Upper lobe of right lung (tissue), 1 donor: ENCODE data around the gene GPR158. TPM values are rescaled to one million over a fixed set of nuclear protein-coding genes. Genes with fewer than 3 reads are reported as not detected.

Experiments used
- ATAC-seq: fragments of 200-7000 bp; cut with Tn5 transposase; one replicate; pipeline ENCODE4 v1.9.1; 2020; ENCODE audit warnings: mild to moderate bottlenecking, moderate library complexity
- DNase-seq: peaks from one replicate; pipeline ENCODE4 v3.0.0-alpha.2; 2020
- H3K27ac ChIP-seq: fragments of 200-600 bp; one replicate; pipeline ENCODE4 v1.8.0; 2022
- H3K27me3 ChIP-seq: fragments of 200-600 bp; one replicate; pipeline ENCODE4 v1.8.0; 2022; ENCODE audit warnings: mild to moderate bottlenecking
- H3K36me3 ChIP-seq: fragments of 200-600 bp; one replicate; pipeline ENCODE4 v1.8.0; 2022
- H3K4me1 ChIP-seq: fragments of 200-600 bp; one replicate; pipeline ENCODE4 v1.8.0; 2022
- H3K4me3 ChIP-seq: fragments of 200-600 bp; one replicate; pipeline ENCODE4 v1.8.0; 2022; ENCODE audit warnings: mild to moderate bottlenecking
- H3K9me3 ChIP-seq: fragments of 200-600 bp; one replicate; pipeline ENCODE4 v1.8.0; 2022
- CTCF ChIP-seq: fragments of 200-600 bp; IDR thresholded peaks from one replicate; pipeline ENCODE4 v1.8.0; 2022; ENCODE audit warnings: antibody characterized with exemption
- intact Hi-C: fragments of 100-400 bp; cut with DNase I; formaldehyde crosslinking; loops from one replicate; pipeline ENCODE4 v1.11.0; 2022
- total RNA-seq: library from RNA; stranded (reverse); fragmentation: NEBNext Ultra II Directional; extraction: Animal tissue kit (Norgen Biotek cat#: 25700); gene quantifications from one replicate; pipeline ENCODE4 v1.2.1, GENCODE V29; 2021
- donor health status: DM: no; HTN: yes; CAD: no; lungs with severe emphysema.

The GPR158 gene
- total RNA-seq, 1 donor from 2014 or later, result not detected

- no peak for TF ChIP-seq CTCF
- intact Hi-C loops, result no loop called here
These were observed 159.6 kb downstream of the GPR158 start for GRCh38 chr10:25334445-25334844.

DNA sequence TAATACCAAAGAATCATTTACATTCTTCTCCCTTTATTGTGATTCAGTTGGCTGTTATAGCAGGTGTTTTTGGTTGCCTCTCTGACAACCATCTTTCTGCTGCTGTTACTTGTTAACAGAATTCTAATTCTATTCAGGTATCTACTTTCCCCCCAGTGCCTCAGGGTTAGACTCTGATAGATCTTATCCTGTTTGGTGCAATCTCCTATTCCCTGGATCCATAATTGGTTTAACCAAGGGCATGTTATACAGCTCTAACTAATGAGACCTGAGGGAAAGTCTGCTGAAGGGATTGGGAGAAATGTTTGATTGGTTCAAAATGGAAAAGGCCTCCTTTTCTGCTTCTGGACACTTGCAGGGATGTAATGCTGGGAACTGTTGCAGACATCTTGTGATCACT, 161.5 kb downstream of the GPR158 start:
- intact Hi-C loops, result no loop called here
- ATAC-seq (no peak), DNase-seq (no peak)
- Histone ChIP-seq H3K4me3 (no peak overlapping the region), H3K4me1 (no peaks in the 10 kb centered on the region), H3K27ac (no peak overlapping the region), H3K27me3 (no peaks in the 10 kb centered on the region), H3K9me3 (no peaks in the 10 kb centered on the region), H3K36me3 (no peaks in the 10 kb centered on the region)
- TF ChIP-seq CTCF, result no peak

More at GRCh38 chr10:25334445-25334844, 159.6 kb downstream of the GPR158 start:
- H3K36me3 ChIP-seq, result no peaks in the 10 kb centered on the region
- H3K27me3 ChIP-seq, result no peaks in the 10 kb centered on the region
- no peak for DNase-seq
- H3K9me3 ChIP-seq, result no peaks in the 10 kb centered on the region
- H3K27ac ChIP-seq, result no peak overlapping the region
- ATAC-seq, result no peak
- no peaks in the 10 kb centered on the region for H3K4me1 ChIP-seq
- H3K4me3 ChIP-seq, result no peak overlapping the region

DNA sequence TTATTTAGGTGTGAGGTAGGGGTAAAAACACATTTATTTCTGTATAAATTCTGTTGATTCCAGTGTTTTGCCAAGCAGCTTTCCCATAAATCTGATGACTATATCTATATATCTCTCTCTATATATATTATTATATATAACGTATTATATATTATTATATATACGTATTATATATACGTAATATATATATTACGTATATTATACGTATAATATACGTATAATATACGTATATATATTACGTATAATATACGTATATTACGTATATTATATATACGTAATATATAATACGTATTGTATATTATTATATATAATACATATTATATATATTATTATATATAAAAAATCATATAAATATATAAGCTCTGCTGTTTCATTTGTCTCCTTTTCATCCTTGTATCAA, 163.5 kb downstream of the GPR158 start:
- DNase-seq, result no peak
- no peaks in the 10 kb centered on the region for H3K4me1 ChIP-seq
- intact Hi-C loops, result no loop called here
- ATAC-seq, result no peak
- H3K4me3 ChIP-seq, result no peak overlapping the region
- no peaks in the 10 kb centered on the region for H3K36me3 ChIP-seq
- TF ChIP-seq CTCF, result no peak
- H3K27ac ChIP-seq, result no peak overlapping the region
- H3K27me3 ChIP-seq, result no peaks in the 10 kb centered on the region
- no peaks in the 10 kb centered on the region for H3K9me3 ChIP-seq

DNA sequence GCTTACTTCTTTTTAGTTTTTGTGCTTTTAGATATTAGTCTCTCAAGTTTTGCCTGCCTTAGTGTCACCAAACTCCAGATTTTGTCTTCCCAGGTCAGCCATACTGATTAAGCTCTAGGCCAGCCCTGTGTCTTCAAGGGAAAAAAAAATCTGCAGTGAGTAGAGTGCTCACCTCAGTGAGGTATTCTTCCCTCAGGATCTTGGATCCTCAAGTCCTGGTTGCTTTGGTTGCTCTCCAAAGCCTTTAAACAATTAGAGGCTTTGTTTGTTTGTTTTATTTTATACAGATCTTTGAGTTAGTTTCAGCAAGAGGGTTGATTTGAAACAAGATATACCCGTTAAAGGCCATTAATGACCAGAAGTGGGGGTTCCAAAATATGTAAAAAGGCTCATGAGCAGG, 165.2 kb downstream of the GPR158 start:
- intact Hi-C loops, result no loop called here

GRCh38 chr10:25349520-25349919, 174.7 kb downstream of the GPR158 start:
- no peak for DNase-seq

More for the DNA sequence above, 165.2 kb downstream of the GPR158 start:
- no peak for TF ChIP-seq CTCF
- Histone ChIP-seq H3K27me3 (no peaks in the 10 kb centered on the region), H3K36me3 (no peaks in the 10 kb centered on the region), H3K9me3 (no peaks in the 10 kb centered on the region), H3K4me1 (no peaks in the 10 kb centered on the region), H3K27ac (no peak overlapping the region), H3K4me3 (no peak overlapping the region)
- ATAC-seq (no peak), DNase-seq (no peak)

More at GRCh38 chr10:25349520-25349919, 174.7 kb downstream of the GPR158 start:
- H3K36me3 ChIP-seq, result no peaks in the 10 kb centered on the region
- no peak for TF ChIP-seq CTCF
- H3K9me3 ChIP-seq, result peaks cover 4% of the 10 kb centered on the region
- H3K4me1 ChIP-seq, result no peaks in the 10 kb centered on the region
- H3K4me3 ChIP-seq, result no peak overlapping the region
- no peak for ATAC-seq
- H3K27me3 ChIP-seq, result no peaks in the 10 kb centered on the region
- H3K27ac ChIP-seq, result no peak overlapping the region
- intact Hi-C loops, result no loop called here
